Measurements from ENCODE around the gene ARF1.
A peak's percentile ranks its signal among the peaks of the same experiment; 100 is the strongest.
"Not testable (repeated sequence)": the region's sequence is repeated elsewhere in the genome, so short reads cannot be mapped to it uniquely, and the experiment has no call there.

ARF1 gene

DNA sequence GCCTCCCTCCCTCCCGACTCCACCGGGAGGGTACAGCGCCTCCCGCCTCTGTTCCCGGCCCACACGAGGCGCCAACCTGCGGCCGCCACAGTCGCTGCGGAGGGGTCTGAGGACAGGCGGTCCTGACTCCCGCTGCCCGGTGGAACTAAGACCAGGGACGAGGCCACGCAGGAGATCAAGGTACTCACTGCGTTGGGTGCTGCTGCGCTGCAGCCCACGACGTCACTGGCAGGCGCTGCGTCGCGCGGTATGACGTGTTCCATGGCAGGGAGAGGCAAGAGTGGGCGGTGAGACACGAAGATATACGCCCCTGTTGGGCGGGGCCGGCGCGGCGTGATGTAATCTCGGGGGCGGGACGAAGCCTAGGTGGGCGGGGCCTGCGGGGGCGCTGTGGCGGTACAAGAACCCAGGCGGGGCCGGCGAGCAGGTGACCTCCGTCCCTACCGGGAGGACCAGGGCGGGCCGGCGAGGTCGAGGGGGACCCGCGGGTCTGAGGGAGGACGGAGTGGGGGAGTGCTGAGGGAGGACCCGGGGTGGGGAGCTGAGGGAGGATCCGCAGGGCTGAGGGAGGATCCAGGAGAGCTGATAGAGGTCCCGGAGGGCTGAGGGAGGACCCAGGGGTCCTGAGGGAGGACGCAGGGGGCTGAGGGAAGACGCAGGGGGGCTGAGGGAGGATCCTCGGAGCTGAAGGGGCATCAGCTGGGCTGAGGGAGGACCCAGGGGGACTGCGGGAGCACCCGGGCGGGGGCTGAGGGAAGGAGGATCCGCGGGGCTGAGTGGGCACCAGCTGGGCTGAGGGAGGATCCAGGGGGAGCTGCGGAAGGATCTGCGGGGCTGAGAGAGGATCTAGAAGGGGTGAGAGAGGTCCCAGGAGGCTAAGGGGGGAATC is 26.8 kb downstream of the ARF1 start, which contains the start of gene MRPL55:
Gene MRPL55 (minus strand): TSS at position 227 of the 889 bp plus-strand sequence. CDS start 1,039 bp downstream, outside the sequence.
- POLR2A ChIA-PET = interaction anchor here (0.7 to 1.1 kb wide), 5 partner anchors 10 to 446 kb away, joined by 3 to 5 read pairs (median 3); partner anchors contain the start of gene ARF1
- TF ChIP-seq, protein P1, sequence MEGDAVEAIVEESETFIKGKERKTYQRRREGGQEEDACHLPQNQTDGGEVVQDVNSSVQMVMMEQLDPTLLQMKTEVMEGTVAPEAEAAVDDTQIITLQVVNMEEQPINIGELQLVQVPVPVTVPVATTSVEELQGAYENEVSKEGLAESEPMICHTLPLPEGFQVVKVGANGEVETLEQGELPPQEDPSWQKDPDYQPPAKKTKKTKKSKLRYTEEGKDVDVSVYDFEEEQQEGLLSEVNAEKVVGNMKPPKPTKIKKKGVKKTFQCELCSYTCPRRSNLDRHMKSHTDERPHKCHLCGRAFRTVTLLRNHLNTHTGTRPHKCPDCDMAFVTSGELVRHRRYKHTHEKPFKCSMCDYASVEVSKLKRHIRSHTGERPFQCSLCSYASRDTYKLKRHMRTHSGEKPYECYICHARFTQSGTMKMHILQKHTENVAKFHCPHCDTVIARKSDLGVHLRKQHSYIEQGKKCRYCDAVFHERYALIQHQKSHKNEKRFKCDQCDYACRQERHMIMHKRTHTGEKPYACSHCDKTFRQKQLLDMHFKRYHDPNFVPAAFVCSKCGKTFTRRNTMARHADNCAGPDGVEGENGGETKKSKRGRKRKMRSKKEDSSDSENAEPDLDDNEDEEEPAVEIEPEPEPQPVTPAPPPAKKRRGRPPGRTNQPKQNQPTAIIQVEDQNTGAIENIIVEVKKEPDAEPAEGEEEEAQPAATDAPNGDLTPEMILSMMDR (IDR thresholded peaks at IDR 0.05; ENCODE audit: insufficient read depth, low read length, missing control alignments) = peak; percentile 22
- CTCF ChIA-PET = interaction anchor here (1.0 to 2.1 kb wide), 5 partner anchors 9 to 392 kb away, joined by 3 to 11 read pairs (median 7); no protein-coding TSS in a partner anchor
- DNase-seq (ENCODE audit: low read depth, low spot score) = no peak
- peak within 1 kb of the TSS; percentile 99 for H3K4me3 ChIP-seq (ENCODE audit: low read depth, low read length)

DNA sequence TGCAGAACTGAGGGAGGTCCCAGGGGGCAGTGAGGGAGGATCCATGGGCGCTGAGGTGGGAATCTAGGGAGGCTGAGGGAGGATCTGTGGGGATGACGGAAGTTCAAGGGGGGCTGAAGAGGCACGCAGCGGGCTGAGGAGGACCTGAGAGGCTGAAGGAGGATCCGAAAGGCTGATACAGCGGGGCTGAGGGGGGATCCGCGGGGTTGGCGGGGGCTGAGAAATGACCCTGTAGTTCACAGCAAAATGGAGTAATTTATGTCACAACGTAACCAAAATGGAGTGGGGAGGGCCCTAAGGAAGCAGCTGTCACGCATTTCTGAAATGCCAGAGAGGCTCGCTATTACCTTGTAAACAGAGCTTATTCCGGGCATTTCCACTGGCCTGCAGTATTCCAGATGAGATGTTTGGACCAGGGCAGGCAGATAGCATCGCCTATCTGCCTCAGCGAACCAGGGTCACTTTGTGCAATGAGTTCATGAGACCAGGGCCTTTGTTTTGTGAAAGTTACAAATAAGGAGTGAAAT is 27.5 kb downstream of the ARF1 start:
- TF ChIP-seq, protein P1 (IDR thresholded peaks at IDR 0.05; ENCODE audit: insufficient read depth, low read length, missing control alignments) = no peak
- POLR2A ChIA-PET = interaction anchor here (0.7 to 1.1 kb wide), 5 partner anchors 9 to 446 kb away, joined by 3 to 5 read pairs (median 3); partner anchors contain the start of gene ARF1
- CTCF ChIA-PET = interaction anchor here (1.0 to 2.1 kb wide), 4 partner anchors 10 to 391 kb away, joined by 3 to 11 read pairs (median 7); no protein-coding TSS in a partner anchor
- peak overlapping the region; percentile 99 for H3K4me3 ChIP-seq (ENCODE audit: low read depth, low read length)
- no peak for DNase-seq (ENCODE audit: low read depth, low spot score)

DNA sequence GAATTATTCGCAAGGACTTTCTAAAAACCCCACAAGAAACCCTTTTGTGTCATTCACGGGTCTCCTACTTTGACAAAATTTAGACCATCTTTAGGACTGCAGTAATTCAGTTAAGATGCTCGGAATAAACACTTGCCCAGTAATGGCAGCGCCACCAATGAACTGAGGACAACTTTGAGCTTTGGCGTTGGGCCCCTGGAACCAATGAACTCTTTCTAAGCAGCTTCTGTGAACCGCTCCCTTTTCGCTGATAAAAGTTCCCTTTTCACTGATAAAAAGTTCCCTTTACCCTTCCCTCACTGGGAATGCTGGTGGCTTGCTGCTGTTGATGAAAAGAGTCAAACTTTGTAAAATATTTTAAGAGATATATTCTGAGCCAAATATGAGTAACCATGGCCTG is 28.0 kb downstream of the ARF1 start:
- POLR2A ChIA-PET = interaction anchor here (1.0 to 1.1 kb wide), 2 partner anchors 26 to 28 kb away, joined by 3 to 4 read pairs; partner anchors contain the start of gene ARF1
- TF ChIP-seq, protein P1 (IDR thresholded peaks at IDR 0.05; ENCODE audit: insufficient read depth, low read length, missing control alignments) = no peak
- no peak for DNase-seq (ENCODE audit: low read depth, low spot score)
- CTCF ChIA-PET = interaction anchor here (1.4 to 2.1 kb wide), 2 partner anchors 9 to 21 kb away, joined by 11 read pairs; no protein-coding TSS in a partner anchor
- no peak overlapping the region; the same call in 1 of the 2 replicates for H3K4me3 ChIP-seq (ENCODE audit: low read depth, low read length)

DNA sequence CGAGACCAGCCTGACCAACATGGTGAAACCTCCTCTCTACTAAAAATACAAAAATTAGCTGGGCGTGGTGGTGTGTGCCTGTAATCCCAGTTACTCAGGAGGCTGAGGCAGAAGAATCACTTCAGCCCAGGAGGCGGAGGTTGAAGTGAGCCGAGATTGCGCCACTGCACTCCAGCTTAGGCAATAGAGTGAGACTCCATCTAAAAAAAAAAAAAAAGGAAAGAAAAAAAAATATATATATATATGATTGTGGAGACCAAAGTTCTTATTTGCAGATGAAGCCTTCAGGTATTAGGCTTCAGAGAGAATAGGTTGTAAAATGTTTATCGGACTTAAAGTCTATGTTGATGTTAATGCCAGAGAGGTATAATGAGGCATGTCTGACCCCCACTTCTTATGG is 28.8 kb downstream of the ARF1 start:
- DNase-seq (ENCODE audit: low read depth, low spot score); POLR2A ChIA-PET; H3K4me3 ChIP-seq (ENCODE audit: low read depth, low read length): not testable (repeated sequence)
- CTCF ChIA-PET = interaction anchor here (2.1 kb wide), 1 partner anchor 8 kb away, joined by 11 read pairs; no protein-coding TSS in a partner anchor

DNA sequence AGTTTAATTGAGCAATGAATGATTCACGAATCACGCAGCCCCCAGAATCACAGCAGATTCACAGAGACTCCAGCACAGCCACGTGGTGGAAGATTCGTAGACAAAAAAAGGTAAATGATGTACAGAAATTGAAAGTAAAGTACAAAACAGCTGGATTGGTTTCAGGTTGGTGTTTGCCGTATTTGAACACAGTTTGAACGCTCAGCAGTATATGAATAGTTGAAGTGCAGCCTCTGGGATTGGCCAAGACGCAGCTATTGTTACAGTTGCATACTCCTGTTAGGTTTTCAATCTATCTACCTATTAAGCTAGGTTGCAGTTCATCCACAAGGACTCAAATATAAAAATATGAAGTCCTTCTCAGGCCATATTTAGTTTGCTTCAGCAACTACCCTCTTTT is 29.7 kb downstream of the ARF1 start:
- TF ChIP-seq, protein P1 (IDR thresholded peaks at IDR 0.05; ENCODE audit: insufficient read depth, low read length, missing control alignments) = no peak
- POLR2A ChIA-PET = no interaction called here
- no peak for DNase-seq (ENCODE audit: low read depth, low spot score)
- CTCF ChIA-PET = interaction anchor here (1.5 to 5.5 kb wide), 3 partner anchors 11 to 389 kb away, joined by 3 to 22 read pairs (median 9); no protein-coding TSS in a partner anchor
- H3K4me3 ChIP-seq (ENCODE audit: low read depth, low read length) = no peak overlapping the region

DNA sequence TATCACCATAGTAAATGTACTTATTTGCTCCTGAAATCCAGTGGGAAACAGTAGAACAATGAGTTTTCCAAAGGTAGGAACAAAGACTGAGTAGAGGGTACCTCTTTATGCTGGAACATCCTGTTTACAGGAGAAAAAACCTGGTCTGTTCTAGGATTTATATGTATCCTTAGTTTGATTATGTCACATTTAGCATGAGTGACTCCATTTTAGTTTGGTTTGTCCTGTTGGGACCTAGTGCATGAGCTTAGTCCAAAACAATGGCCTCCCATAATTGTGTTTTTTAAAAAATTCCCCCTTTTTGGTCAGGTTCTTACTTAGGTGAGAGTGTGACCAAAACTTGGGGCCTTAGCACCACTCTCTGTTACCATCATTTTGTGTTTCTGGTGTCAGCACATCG is 30.1 kb downstream of the ARF1 start:
- CTCF ChIA-PET = interaction anchor here (1.0 to 5.5 kb wide), 4 partner anchors 10 to 389 kb away, joined by 3 to 22 read pairs (median 6); no protein-coding TSS in a partner anchor
- TF ChIP-seq, protein P1 (IDR thresholded peaks at IDR 0.05; ENCODE audit: insufficient read depth, low read length, missing control alignments) = no peak
- H3K4me3 ChIP-seq (ENCODE audit: low read depth, low read length) = no peak overlapping the region
- POLR2A ChIA-PET = interaction anchor here (0.7 kb wide), 1 partner anchor 68 kb away, joined by 3 read pairs; no protein-coding TSS in a partner anchor
- no peak for DNase-seq (ENCODE audit: low read depth, low spot score)
